ACC112 (cell line): ENCODE data around the gene GAREM2.

Experiments
- H2AFZ ChIP-seq: fragments of 200-600 bp; sonication (generic); one replicate; pipeline ENCODE4 v1.6.0; 2017; ENCODE audit warnings: antibody characterized with exemption, low read length; ENCODE audit not compliant: unreplicated experiment
- H3K27ac ChIP-seq: fragments of 200-600 bp; sonication (generic); 2 replicates; pipeline ENCODE4 v1.5.1; 2014; ENCODE audit warnings: low read depth, mild to moderate bottlenecking, antibody characterized with exemption, low read length, moderate library complexity
- H3K27me3 ChIP-seq: fragments of 200-600 bp; sonication (generic); 2 replicates; pipeline ENCODE4 v1.6.1; 2014; ENCODE audit warnings: mild to moderate bottlenecking, antibody characterized with exemption, low read length, moderate library complexity, mixed read lengths; ENCODE audit not compliant: insufficient read depth
- H3K36me3 ChIP-seq: fragments of 200-600 bp; sonication (generic); 2 replicates; pipeline ENCODE4 v1.6.1; 2016; ENCODE audit warnings: mild to moderate bottlenecking, antibody characterized with exemption, low read length, moderate library complexity, mixed read lengths; ENCODE audit not compliant: insufficient read depth
- H3K4me1 ChIP-seq: fragments of 200-600 bp; sonication (generic); one replicate; pipeline ENCODE4 v1.6.1; 2016; ENCODE audit warnings: low read length, mixed read lengths; ENCODE audit not compliant: insufficient read depth, unreplicated experiment, control insufficient read depth
- H3K4me3 ChIP-seq: fragments of 200-600 bp; sonication (generic); 2 replicates; pipeline ENCODE4 v1.5.1; 2014; ENCODE audit warnings: mild to moderate bottlenecking, low read depth, low read length
- H3K79me2 ChIP-seq: fragments of 200-600 bp; sonication (generic); one replicate; pipeline ENCODE4 v1.6.0; 2016; ENCODE audit warnings: low read length; ENCODE audit not compliant: control insufficient read depth, unreplicated experiment, insufficient read depth

The GAREM2 gene

GRCh38 chr2:26202981-26203490 is 30.1 kb downstream of the GAREM2 start:
- Histone ChIP-seq H3K27me3 (no peaks in the 10 kb centered on the region), H3K4me1 (no peaks in the 10 kb centered on the region), H3K79me2 (no peaks in the 10 kb centered on the region), H3K36me3 (peaks cover 17% of the 10 kb centered on the region; the same call in 1 of the 2 replicates), H3K4me3 (no peak overlapping the region), H3K27ac (no peak overlapping the region), H2AFZ (no peak overlapping the region)

- Histone ChIP-seq H2AFZ (no peak overlapping the region), H3K27me3 (no peaks in the 10 kb centered on the region), H3K4me1 (no peaks in the 10 kb centered on the region), H3K79me2 (no peaks in the 10 kb centered on the region), H3K4me3 (no peak overlapping the region), H3K27ac (no peak overlapping the region), H3K36me3 (peaks cover 21% of the 10 kb centered on the region; the same call in 1 of the 2 replicates)
Observed at GRCh38 chr2:26203906-26204305, 31.0 kb downstream of the GAREM2 start.

- Histone ChIP-seq H2AFZ (no peak overlapping the region), H3K4me1 (no peaks in the 10 kb centered on the region), H3K4me3 (no peak overlapping the region), H3K27me3 (no peaks in the 10 kb centered on the region), H3K27ac (no peak overlapping the region), H3K36me3 (peaks cover 58% of the 10 kb centered on the region), H3K79me2 (no peaks in the 10 kb centered on the region)
Observed at GRCh38 chr2:26212011-26212410, 39.1 kb downstream of the GAREM2 start.

- no peak overlapping the region for H3K27ac ChIP-seq
- no peaks in the 10 kb centered on the region for H3K79me2 ChIP-seq
- no peaks in the 10 kb centered on the region for H3K27me3 ChIP-seq
- peaks cover 55% of the 10 kb centered on the region for H3K36me3 ChIP-seq
- no peak overlapping the region for H3K4me3 ChIP-seq
- H3K4me1 ChIP-seq = no peaks in the 10 kb centered on the region
- no peak overlapping the region for H2AFZ ChIP-seq
Observed at GRCh38 chr2:26214759-26215158, 41.9 kb downstream of the GAREM2 start.

- Histone ChIP-seq H3K27ac (no peak overlapping the region), H3K79me2 (no peaks in the 10 kb centered on the region), H3K36me3 (peaks cover 54% of the 10 kb centered on the region), H3K4me3 (no peak overlapping the region), H3K4me1 (no peaks in the 10 kb centered on the region), H3K27me3 (no peaks in the 10 kb centered on the region), H2AFZ (no peak overlapping the region)
Observed at GRCh38 chr2:26215833-26216232, 42.9 kb downstream of the GAREM2 start.

- H3K4me3 ChIP-seq = no peak overlapping the region
- peaks cover 52% of the 10 kb centered on the region for H3K36me3 ChIP-seq
- no peaks in the 10 kb centered on the region for H3K4me1 ChIP-seq
- H2AFZ ChIP-seq = no peak overlapping the region
- no peaks in the 10 kb centered on the region for H3K27me3 ChIP-seq
- no peak overlapping the region for H3K27ac ChIP-seq
- no peaks in the 10 kb centered on the region for H3K79me2 ChIP-seq
Observed at GRCh38 chr2:26216587-26216986, 43.7 kb downstream of the GAREM2 start.

GRCh38 chr2:26217720-26218119 is 44.8 kb downstream of the GAREM2 start:
- peaks cover 54% of the 10 kb centered on the region for H3K36me3 ChIP-seq
- no peak overlapping the region for H3K4me3 ChIP-seq
- H3K79me2 ChIP-seq = no peaks in the 10 kb centered on the region
- no peaks in the 10 kb centered on the region for H3K4me1 ChIP-seq
- no peak overlapping the region for H2AFZ ChIP-seq
- no peaks in the 10 kb centered on the region for H3K27me3 ChIP-seq
- H3K27ac ChIP-seq = no peak overlapping the region

GRCh38 chr2:26223018-26223417 is 50.1 kb downstream of the GAREM2 start:
- Histone ChIP-seq H3K4me1 (no peaks in the 10 kb centered on the region), H3K79me2 (no peaks in the 10 kb centered on the region), H3K36me3 (peaks cover 56% of the 10 kb centered on the region), H3K4me3 (no peak overlapping the region), H3K27ac (no peak overlapping the region), H2AFZ (no peak overlapping the region), H3K27me3 (no peaks in the 10 kb centered on the region)

GRCh38 chr2:26224095-26224494 is 51.2 kb downstream of the GAREM2 start:
- Histone ChIP-seq H2AFZ (no peak overlapping the region), H3K79me2 (no peaks in the 10 kb centered on the region), H3K4me1 (no peaks in the 10 kb centered on the region), H3K4me3 (no peak overlapping the region), H3K36me3 (peaks cover 63% of the 10 kb centered on the region), H3K27me3 (no peaks in the 10 kb centered on the region), H3K27ac (no peak overlapping the region)

GRCh38 chr2:26229595-26229994 is 56.7 kb downstream of the GAREM2 start:
- Histone ChIP-seq H3K4me1 (no peaks in the 10 kb centered on the region), H3K36me3 (peaks cover 63% of the 10 kb centered on the region), H2AFZ (no peak overlapping the region), H3K79me2 (no peaks in the 10 kb centered on the region), H3K27ac (no peak overlapping the region), H3K27me3 (no peaks in the 10 kb centered on the region), H3K4me3 (no peak overlapping the region)

GRCh38 chr2:26230806-26231205 is 57.9 kb downstream of the GAREM2 start:
- H2AFZ ChIP-seq = no peak overlapping the region
- H3K79me2 ChIP-seq = no peaks in the 10 kb centered on the region
- H3K27ac ChIP-seq = no peak overlapping the region
- no peaks in the 10 kb centered on the region for H3K4me1 ChIP-seq
- H3K4me3 ChIP-seq = no peak overlapping the region
- no peaks in the 10 kb centered on the region for H3K27me3 ChIP-seq
- H3K36me3 ChIP-seq = peaks cover 62% of the 10 kb centered on the region
